Peyer's patch (tissue), 4 donors: ENCODE data around the gene BIN2. TPM values are rescaled to one million over a fixed set of nuclear protein-coding genes. Genes with fewer than 3 reads are reported as not detected.
A peak's percentile ranks its signal among the peaks of the same experiment; 100 is the strongest.

Source experiments
- DNase-seq, 3 donors: peaks; one replicate each; pipeline ENCODE4 v3.0.0-alpha.2; 2017 to 2019
- H3K27ac ChIP-seq, 4 donors: fragments of 200-600 bp; sonication (generic); one replicate each; pipeline ENCODE4 v1.5.1; 2016 to 2019
- H3K27me3 ChIP-seq, 2 donors: fragments of 200-600 bp; sonication (generic); one replicate each; pipeline ENCODE4 v1.5.1; 2019
- H3K36me3 ChIP-seq, 3 donors: fragments of 200-600 bp; sonication (generic); one replicate each; pipeline ENCODE4 v1.5.1; 2016 to 2019
- H3K4me1 ChIP-seq, 4 donors: fragments of 200-600 bp; sonication (generic); one replicate each; pipeline ENCODE4 v1.5.1; 2016 to 2019
- H3K4me3 ChIP-seq, 4 donors: fragments of 200-600 bp; sonication (generic); 1 replicate in 3 of 4; 2 replicates in 1 of 4; pipeline ENCODE4 v1.5.1; 2016 to 2019; ENCODE audit warnings: mild to moderate bottlenecking in 1 of 4
- H3K9me3 ChIP-seq, 4 donors: fragments of 200-600 bp; sonication (generic); one replicate each; pipeline ENCODE4 v1.5.1; 2016 to 2019; ENCODE audit warnings: mild to moderate bottlenecking in 1 of 4
- CTCF ChIP-seq, 6 experiments: fragments of 450-650 bp in 4 of 6; fragments of 200-600 bp in 2 of 6; sonication (generic) in 1 of 6; IDR thresholded peaks; one replicate each; pipeline ENCODE4 v1.5.1; 2017 to 2019; ENCODE audit warnings: antibody characterized with exemption in 6 of 6, mild to moderate bottlenecking in 3 of 6, moderate library complexity in 1 of 6
- POLR2A ChIP-seq, 2 donors: fragments of 450-650 bp; IDR thresholded peaks; one replicate each; pipeline ENCODE4 v1.5.1; 2017; ENCODE audit warnings: antibody characterized with exemption in 2 of 2, mild to moderate bottlenecking in 2 of 2, moderate library complexity in 2 of 2
- total RNA-seq, 4 donors: library from RNA; depleted of rRNA; stranded (reverse); fragments of >200 nt; gene quantifications; one replicate each; pipeline ENCODE4 v1.1.0, GENCODE V29; 2016

The BIN2 gene
- 10 to 100 TPM in 1 of 4 donors, 1 to 10 TPM in 3; 2.3 to 38.0 (median 5.6) TPM for total RNA-seq

GRCh38 chr12:51323966-51324895 lies at the start of gene BIN2:
TSS of gene BIN2 (minus strand) at chr12:51324174. CDS start at chr12:51324102, 72 bp downstream.
- Histone ChIP-seq H3K4me3 (peak within 1 kb of the TSS; percentile 44 to 52 (median 50)), H3K9me3 (no peaks in the 10 kb centered on the region), H3K27me3 (no peaks in the 10 kb centered on the region), H3K27ac (peak within 1 kb of the TSS; percentile 82 to 91 (median 85)), H3K4me1 (peaks cover 0 to 12% (median 8%) of the 10 kb centered on the region in 4 donors), H3K36me3 (no peaks in the 10 kb centered on the region)
- peak; percentile 63 to 94 (median 92) for DNase-seq
- TF ChIP-seq POLR2A (IDR thresholded peaks at IDR 0.05) (no peak), CTCF (IDR thresholded peaks at IDR 0.05) (no peak)

GRCh38 chr12:51373187-51373586 lies 49.2 kb upstream of the BIN2 start:
- H3K36me3 ChIP-seq, result peaks cover 0 to 11% (median 0%) of the 10 kb centered on the region in 3 donors
- H3K27ac ChIP-seq, result no peak overlapping the region
- no peak for TF ChIP-seq POLR2A (IDR thresholded peaks at IDR 0.05)
- no peak for TF ChIP-seq CTCF (IDR thresholded peaks at IDR 0.05)
- H3K4me1 ChIP-seq, result peaks cover 0 to 15% (median 12%) of the 10 kb centered on the region in 4 donors
- H3K4me3 ChIP-seq, result no peak overlapping the region
- H3K9me3 ChIP-seq, result no peaks in the 10 kb centered on the region
- H3K27me3 ChIP-seq, result no peaks in the 10 kb centered on the region
- DNase-seq, result no peak

GRCh38 chr12:51372021-51372420 lies 48.0 kb upstream of the BIN2 start:
- Histone ChIP-seq H3K4me3 (no peak overlapping the region), H3K9me3 (no peaks in the 10 kb centered on the region), H3K27me3 (no peaks in the 10 kb centered on the region), H3K4me1 (peaks cover 0 to 15% (median 12%) of the 10 kb centered on the region in 4 donors), H3K27ac (no peak overlapping the region), H3K36me3 (peaks cover 0 to 6% (median 0%) of the 10 kb centered on the region in 3 donors)
- no peak for DNase-seq
- no peak for TF ChIP-seq CTCF (IDR thresholded peaks at IDR 0.05)
- no peak for TF ChIP-seq POLR2A (IDR thresholded peaks at IDR 0.05)

- TF ChIP-seq CTCF (IDR thresholded peaks at IDR 0.05), result no peak
- no peak for TF ChIP-seq POLR2A (IDR thresholded peaks at IDR 0.05)
- Histone ChIP-seq H3K4me1 (peaks cover 0 to 15% (median 12%) of the 10 kb centered on the region in 4 donors), H3K4me3 (no peak overlapping the region), H3K9me3 (no peaks in the 10 kb centered on the region), H3K27me3 (no peaks in the 10 kb centered on the region), H3K36me3 (peaks cover 0 to 4% (median 0%) of the 10 kb centered on the region in 3 donors), H3K27ac (peak overlapping the region in 2 of 4 donors; percentile 4 to 25)
- DNase-seq, result peak in 1 of 3 donors; percentile 64
These were observed 47.5 kb upstream of the BIN2 start for GRCh38 chr12:51371295-51371953.

- no peaks in the 10 kb centered on the region for H3K27me3 ChIP-seq
- H3K27ac ChIP-seq, result no peak overlapping the region
- no peak for DNase-seq
- no peak overlapping the region for H3K4me3 ChIP-seq
- H3K9me3 ChIP-seq, result no peaks in the 10 kb centered on the region
- TF ChIP-seq POLR2A (IDR thresholded peaks at IDR 0.05) (no peak), CTCF (IDR thresholded peaks at IDR 0.05) (no peak)
- H3K36me3 ChIP-seq, result peaks cover 0 to 4% (median 0%) of the 10 kb centered on the region in 3 donors
- H3K4me1 ChIP-seq, result peaks cover 0 to 15% (median 12%) of the 10 kb centered on the region in 4 donors
These were observed 46.7 kb upstream of the BIN2 start for GRCh38 chr12:51370667-51371066.
